Fibroblast of pulmonary artery (primary cell): ENCODE measurements around the gene CACNA1D.
"Not testable (repeated sequence)": the region's sequence is repeated elsewhere in the genome, so short reads cannot be mapped to it uniquely, and the experiment has no call there.

Source experiments
- DNase-seq: peaks from one replicate; pipeline ENCODE4 v3.0.0-alpha.2; 2010; ENCODE audit warnings: low read depth
- H3K4me3 ChIP-seq: replicated peaks from 2 replicates; pipeline ENCODE4 v1.5.1; 2011; ENCODE audit warnings: low read depth, mild to moderate bottlenecking, control low read depth, low read length, moderate library complexity
- TF ChIP-seq, protein P1 (sequence below): IDR thresholded peaks from 2 replicates; pipeline ENCODE4 v1.5.1; 2011; ENCODE audit warnings: mild to moderate bottlenecking, control low read depth, low read length, inconsistent platforms; ENCODE audit errors: missing control alignments

The CACNA1D gene

DNA sequence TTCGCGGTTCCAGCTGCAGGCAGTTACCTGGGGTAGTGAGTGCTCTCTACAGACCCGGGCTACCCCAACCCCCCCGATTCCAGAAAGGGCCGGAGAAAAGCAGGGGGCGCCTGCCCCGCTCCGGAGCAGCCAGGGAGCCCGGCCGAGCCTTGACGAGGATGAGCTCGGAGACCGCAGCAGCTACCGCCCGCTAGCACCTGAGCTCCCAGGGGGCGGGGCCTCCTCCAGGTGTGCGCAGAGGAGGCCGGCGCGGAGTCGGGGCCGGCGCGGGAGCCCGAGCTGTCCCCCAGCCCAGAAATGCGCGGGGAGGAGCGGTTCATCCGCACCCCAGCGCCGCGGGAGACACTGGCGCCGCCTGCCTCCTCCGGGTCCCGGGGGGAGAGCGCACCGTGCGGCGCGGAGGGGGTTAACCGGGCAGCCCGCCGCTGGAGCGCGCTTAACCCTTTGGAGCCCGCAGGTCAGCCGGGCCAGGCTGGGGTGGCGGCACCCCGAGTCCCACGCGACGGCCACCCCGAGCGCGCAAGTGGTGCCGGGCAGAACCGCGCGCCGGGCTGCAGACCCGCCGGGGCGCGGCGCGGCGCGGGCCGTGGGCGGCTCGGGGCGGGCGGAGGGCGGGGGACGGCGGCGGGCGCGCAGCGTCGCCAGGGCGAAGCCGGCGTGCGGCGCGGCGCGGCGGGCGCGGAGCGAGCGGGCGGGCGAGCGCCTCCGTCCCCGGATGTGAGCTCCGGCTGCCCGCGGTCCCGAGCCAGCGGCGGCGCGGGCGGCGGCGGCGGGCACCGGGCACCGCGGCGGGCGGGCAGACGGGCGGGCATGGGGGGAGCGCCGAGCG, at the start of gene CACNA1D:
Gene CACNA1D, plus strand, starts transcription at position 649 of the 829 bp plus-strand sequence. CDS start 556 bp downstream, outside the sequence.
- TF ChIP-seq, protein P1, sequence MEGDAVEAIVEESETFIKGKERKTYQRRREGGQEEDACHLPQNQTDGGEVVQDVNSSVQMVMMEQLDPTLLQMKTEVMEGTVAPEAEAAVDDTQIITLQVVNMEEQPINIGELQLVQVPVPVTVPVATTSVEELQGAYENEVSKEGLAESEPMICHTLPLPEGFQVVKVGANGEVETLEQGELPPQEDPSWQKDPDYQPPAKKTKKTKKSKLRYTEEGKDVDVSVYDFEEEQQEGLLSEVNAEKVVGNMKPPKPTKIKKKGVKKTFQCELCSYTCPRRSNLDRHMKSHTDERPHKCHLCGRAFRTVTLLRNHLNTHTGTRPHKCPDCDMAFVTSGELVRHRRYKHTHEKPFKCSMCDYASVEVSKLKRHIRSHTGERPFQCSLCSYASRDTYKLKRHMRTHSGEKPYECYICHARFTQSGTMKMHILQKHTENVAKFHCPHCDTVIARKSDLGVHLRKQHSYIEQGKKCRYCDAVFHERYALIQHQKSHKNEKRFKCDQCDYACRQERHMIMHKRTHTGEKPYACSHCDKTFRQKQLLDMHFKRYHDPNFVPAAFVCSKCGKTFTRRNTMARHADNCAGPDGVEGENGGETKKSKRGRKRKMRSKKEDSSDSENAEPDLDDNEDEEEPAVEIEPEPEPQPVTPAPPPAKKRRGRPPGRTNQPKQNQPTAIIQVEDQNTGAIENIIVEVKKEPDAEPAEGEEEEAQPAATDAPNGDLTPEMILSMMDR = no peak
- H3K4me3 ChIP-seq = peak within 1 kb of the TSS; percentile 14
- no peak for DNase-seq

DNA sequence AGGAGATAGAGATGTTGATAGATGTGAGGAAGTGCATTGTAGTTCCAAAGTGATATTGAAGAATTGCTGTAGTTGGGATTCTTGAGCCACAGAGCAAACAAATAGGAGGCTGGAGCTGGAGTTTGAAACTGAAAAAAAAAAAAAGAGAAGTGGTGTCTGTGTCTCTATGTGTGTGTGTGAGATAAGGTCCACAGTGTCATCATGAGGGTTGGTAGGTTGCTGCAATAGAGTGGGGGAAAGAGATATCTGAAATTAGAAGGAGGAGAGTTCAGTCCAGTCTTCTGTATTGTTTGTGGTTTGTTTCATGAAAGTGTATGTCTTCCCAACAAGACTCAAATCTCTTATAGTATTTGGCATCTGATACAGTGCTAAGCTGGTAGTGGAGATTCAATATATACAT, 37.3 kb upstream of the CACNA1D start:
- no peak overlapping the region for H3K4me3 ChIP-seq
- DNase-seq = no peak
- TF ChIP-seq, protein P1 = no peak

- H3K4me3 ChIP-seq = no peak overlapping the region
- no peak for DNase-seq
- TF ChIP-seq, protein P1 = no peak
These were observed 34.1 kb upstream of the CACNA1D start for GRCh38 chr3:53460326-53460725.

DNA sequence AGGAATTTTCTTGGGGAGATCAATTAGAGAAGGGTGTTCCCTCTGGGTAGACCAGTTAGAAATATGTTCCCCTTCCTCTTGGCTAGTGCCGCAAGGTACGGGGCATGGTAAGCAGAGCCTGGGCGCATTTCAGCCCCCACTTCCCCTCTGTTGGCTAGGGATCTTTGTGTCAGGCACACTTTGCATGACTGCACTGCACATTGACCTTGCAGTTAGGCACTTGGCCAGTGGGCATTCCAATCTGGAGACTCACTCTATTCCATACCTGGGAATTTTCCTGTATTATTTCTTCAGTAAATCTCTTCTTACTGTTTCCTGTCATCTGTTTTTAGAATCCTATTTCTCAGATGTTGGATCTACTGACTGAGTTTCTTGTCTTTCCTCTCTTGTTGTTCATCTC, 30.0 kb upstream of the CACNA1D start:
- H3K4me3 ChIP-seq = no peak overlapping the region
- no peak for DNase-seq
- TF ChIP-seq, protein P1 = no peak

DNA sequence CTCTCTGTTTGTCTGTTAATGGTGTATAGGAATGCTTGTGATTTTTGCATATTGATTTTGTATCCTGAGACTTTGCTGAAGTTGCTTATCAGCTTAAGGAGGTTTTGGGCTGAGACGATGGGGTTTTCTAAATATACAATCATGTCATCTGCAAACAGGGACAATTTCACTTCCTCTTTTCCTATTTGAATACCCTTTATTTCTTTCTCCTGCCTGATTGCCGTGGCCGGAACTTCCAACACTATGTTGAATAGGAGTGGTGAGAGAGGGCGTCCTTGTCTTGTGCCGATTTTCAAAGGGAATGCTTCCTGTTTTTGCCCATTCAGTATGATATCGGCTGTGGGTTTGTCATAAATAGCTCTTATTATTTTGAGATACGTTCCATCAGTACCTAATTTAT, 24.7 kb upstream of the CACNA1D start:
- not testable (repeated sequence) for H3K4me3 ChIP-seq, DNase-seq

- no peak for DNase-seq
- H3K4me3 ChIP-seq = no peak overlapping the region
- TF ChIP-seq, protein P1 = no peak
These were observed 21.0 kb upstream of the CACNA1D start for GRCh38 chr3:53473422-53473821.

DNA sequence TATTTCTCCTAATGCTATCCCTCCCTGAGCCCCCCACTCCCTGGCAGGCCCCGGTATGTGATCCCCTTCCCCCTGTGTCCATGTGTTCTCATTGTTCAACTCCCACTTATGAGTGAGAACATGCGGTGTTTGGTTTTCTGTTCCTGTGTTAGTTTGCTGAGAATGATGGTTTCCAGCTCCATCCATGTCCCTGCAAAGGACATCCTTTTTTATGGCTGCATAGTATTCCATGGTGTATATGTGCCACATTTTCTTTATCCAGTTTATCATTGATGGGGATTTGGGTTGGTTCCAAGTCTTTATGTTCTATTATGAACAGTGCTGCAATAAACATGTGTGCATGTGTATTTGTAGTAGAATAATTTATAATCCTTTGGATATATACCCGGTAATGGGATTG, 18.0 kb upstream of the CACNA1D start:
- not testable (repeated sequence) for H3K4me3 ChIP-seq, DNase-seq

DNA sequence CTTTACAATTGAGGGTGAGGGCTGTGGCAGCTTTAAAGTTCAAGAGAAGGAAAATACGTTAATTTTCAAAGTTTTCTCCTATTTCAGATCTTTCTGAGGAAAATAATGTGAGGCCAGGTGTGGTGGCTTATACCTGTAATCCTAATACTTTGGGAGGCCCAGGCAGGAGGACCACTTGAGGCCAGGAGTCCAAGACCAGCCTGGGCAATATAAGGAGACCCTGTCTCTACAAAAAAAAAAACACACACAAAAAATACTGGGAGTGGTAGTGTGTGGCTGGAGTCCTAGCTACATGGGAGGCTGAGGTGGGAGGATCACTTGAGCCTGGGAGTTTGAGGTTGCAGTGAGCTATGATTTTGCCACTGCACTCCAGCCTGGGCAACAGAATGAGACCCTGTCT, 16.7 kb upstream of the CACNA1D start:
- not testable (repeated sequence) for DNase-seq, H3K4me3 ChIP-seq
